ENCODE results near the gene WDR47.

The WDR47 gene

GRCh38 chr1:109083501-109083900, 41.6 kb upstream of the WDR47 start:
- Histone ChIP-seq H3K27ac (ENCODE audit: low read depth, low read length) (no peak overlapping the region), H3K4me1 (ENCODE audit: control insufficient read depth, low read length) (peaks cover 1% of the 10 kb centered on the region)

GRCh38 chr1:109080441-109081082, 38.7 kb upstream of the WDR47 start:
- Histone ChIP-seq H3K9me3 (ENCODE audit: control insufficient read depth, insufficient read depth, low read length) (no peaks in the 10 kb centered on the region), H3F3A (ENCODE audit: control insufficient read depth, insufficient read depth) (peaks cover 3% of the 10 kb centered on the region; the same call in 1 of the 2 replicates), H3K4me3 (ENCODE audit: low read length) (no peak overlapping the region), H3K4me2 (ENCODE audit: low read length) (no peak overlapping the region), H3K36me3 (ENCODE audit: control insufficient read depth, low read length) (no peaks in the 10 kb centered on the region), H4K20me1 (ENCODE audit: control insufficient read depth, insufficient read depth, low read depth, low read length) (no peaks in the 10 kb centered on the region), H3K9me2 (replicated peaks; ENCODE audit: control insufficient read depth, low read length) (no peaks in the 10 kb centered on the region), H3K27ac (ENCODE audit: low read depth, low read length) (no peak overlapping the region), H3K4me1 (ENCODE audit: control insufficient read depth, low read length) (peaks cover 20% of the 10 kb centered on the region), H3K79me2 (ENCODE audit: control insufficient read depth, low read length) (peaks cover 2% of the 10 kb centered on the region), H3K27me3 (ENCODE audit: control insufficient read depth, low read length) (no peaks in the 10 kb centered on the region)
- TF ChIP-seq EZH2phosphoT487 (IDR thresholded peaks at IDR 0.05; ENCODE audit: borderline replicate concordance, low read length) (no peak), CTCF (IDR thresholded peaks at IDR 0.05; ENCODE audit: low read depth, low read length, poor library complexity, severe bottlenecking) (no peak)

More at GRCh38 chr1:109083501-109083900, 41.6 kb upstream of the WDR47 start:
- no peaks in the 10 kb centered on the region for H3K79me2 ChIP-seq (ENCODE audit: control insufficient read depth, low read length)
- no peaks in the 10 kb centered on the region for H4K20me1 ChIP-seq (ENCODE audit: control insufficient read depth, insufficient read depth, low read depth, low read length)
- H3F3A ChIP-seq (ENCODE audit: control insufficient read depth, insufficient read depth) = no peaks in the 10 kb centered on the region; the same call in 1 of the 2 replicates
- no peak overlapping the region for H3K4me3 ChIP-seq (ENCODE audit: low read length)
- H3K27me3 ChIP-seq (ENCODE audit: control insufficient read depth, low read length) = no peaks in the 10 kb centered on the region
- H3K9me2 ChIP-seq (replicated peaks; ENCODE audit: control insufficient read depth, low read length) = no peaks in the 10 kb centered on the region
- no peak overlapping the region for H3K4me2 ChIP-seq (ENCODE audit: low read length)
- TF ChIP-seq EZH2phosphoT487 (IDR thresholded peaks at IDR 0.05; ENCODE audit: borderline replicate concordance, low read length) (no peak), CTCF (IDR thresholded peaks at IDR 0.05; ENCODE audit: low read depth, low read length, poor library complexity, severe bottlenecking) (no peak)
- H3K36me3 ChIP-seq (ENCODE audit: control insufficient read depth, low read length) = no peaks in the 10 kb centered on the region
- H3K9me3 ChIP-seq (ENCODE audit: control insufficient read depth, insufficient read depth, low read length) = no peaks in the 10 kb centered on the region

- Histone ChIP-seq H3K4me1 (ENCODE audit: control insufficient read depth, low read length) (peaks cover 27% of the 10 kb centered on the region), H3F3A (ENCODE audit: control insufficient read depth, insufficient read depth) (peaks cover 7% of the 10 kb centered on the region; the same call in 1 of the 2 replicates), H3K9me3 (ENCODE audit: control insufficient read depth, insufficient read depth, low read length) (no peaks in the 10 kb centered on the region), H3K4me3 (ENCODE audit: low read length) (no peak overlapping the region), H3K9me2 (replicated peaks; ENCODE audit: control insufficient read depth, low read length) (no peaks in the 10 kb centered on the region), H4K20me1 (ENCODE audit: control insufficient read depth, insufficient read depth, low read depth, low read length) (no peaks in the 10 kb centered on the region), H3K27ac (ENCODE audit: low read depth, low read length) (no peak overlapping the region), H3K79me2 (ENCODE audit: control insufficient read depth, low read length) (peaks cover 13% of the 10 kb centered on the region), H3K36me3 (ENCODE audit: control insufficient read depth, low read length) (no peaks in the 10 kb centered on the region), H3K4me2 (ENCODE audit: low read length) (no peak overlapping the region), H3K27me3 (ENCODE audit: control insufficient read depth, low read length) (no peaks in the 10 kb centered on the region)
- TF ChIP-seq EZH2phosphoT487 (IDR thresholded peaks at IDR 0.05; ENCODE audit: borderline replicate concordance, low read length) = no peak
- TF ChIP-seq CTCF (IDR thresholded peaks at IDR 0.05; ENCODE audit: low read depth, low read length, poor library complexity, severe bottlenecking) = no peak
Observed at GRCh38 chr1:109079240-109079622, 37.3 kb upstream of the WDR47 start.

All from DOHH2 (cell line).